ENCODE results near the gene KPRP. TPM values are rescaled to one million over a fixed set of nuclear protein-coding genes. Genes with fewer than 3 reads are reported as not detected.

KPRP gene
- total RNA-seq, 4 donors from 2014 or later, result 0.09 to 3.7 (median 1.2) TPM

DNA sequence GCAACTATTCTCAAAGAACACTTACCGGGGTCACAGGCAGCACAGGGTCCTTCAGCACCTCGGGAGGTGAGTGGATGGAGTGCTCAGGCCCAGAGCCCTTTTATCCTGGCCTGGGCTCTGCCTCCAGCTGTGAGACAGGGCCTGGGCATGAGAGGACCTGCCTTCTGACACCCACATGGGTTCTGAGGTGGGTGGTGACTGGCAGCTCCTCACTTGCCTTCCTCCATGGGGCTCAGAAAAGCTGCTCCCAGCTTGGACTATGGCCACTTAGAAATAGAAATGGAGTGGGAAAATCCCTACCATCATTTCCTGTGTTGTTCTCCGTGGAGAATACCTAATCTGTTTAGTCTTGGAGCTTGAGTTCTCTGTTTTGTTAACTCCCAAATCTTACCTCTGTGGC lies 48.8 kb downstream of the KPRP start, which contains the start of gene LCE1C:
Gene LCE1C (minus strand): TSS at position 76 of the 400 bp plus-strand sequence. CDS start 1,173 bp downstream, outside the sequence.
- intact Hi-C loops (cut with DNase I), result no loop called here
- no peak within 1 kb of the TSS for H3K4me3 ChIP-seq
- no peaks in the 10 kb centered on the region for H3K9me3 ChIP-seq
- no peak within 1 kb of the TSS for H3K27ac ChIP-seq
- H3K27me3 ChIP-seq, result no peaks in the 10 kb centered on the region
- TF ChIP-seq POLR2A (IDR thresholded peaks at IDR 0.05), result no peak
- TF ChIP-seq, protein P1, sequence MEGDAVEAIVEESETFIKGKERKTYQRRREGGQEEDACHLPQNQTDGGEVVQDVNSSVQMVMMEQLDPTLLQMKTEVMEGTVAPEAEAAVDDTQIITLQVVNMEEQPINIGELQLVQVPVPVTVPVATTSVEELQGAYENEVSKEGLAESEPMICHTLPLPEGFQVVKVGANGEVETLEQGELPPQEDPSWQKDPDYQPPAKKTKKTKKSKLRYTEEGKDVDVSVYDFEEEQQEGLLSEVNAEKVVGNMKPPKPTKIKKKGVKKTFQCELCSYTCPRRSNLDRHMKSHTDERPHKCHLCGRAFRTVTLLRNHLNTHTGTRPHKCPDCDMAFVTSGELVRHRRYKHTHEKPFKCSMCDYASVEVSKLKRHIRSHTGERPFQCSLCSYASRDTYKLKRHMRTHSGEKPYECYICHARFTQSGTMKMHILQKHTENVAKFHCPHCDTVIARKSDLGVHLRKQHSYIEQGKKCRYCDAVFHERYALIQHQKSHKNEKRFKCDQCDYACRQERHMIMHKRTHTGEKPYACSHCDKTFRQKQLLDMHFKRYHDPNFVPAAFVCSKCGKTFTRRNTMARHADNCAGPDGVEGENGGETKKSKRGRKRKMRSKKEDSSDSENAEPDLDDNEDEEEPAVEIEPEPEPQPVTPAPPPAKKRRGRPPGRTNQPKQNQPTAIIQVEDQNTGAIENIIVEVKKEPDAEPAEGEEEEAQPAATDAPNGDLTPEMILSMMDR (IDR thresholded peaks at IDR 0.05), result no peak
- DNase-seq, result no peak
- H3K36me3 ChIP-seq, result no peaks in the 10 kb centered on the region
- 8 to 18% methylated on average over 1 to 3 of the region's 3 CpGs for WGBS, 2 donors
- H3K4me1 ChIP-seq, result peaks cover 0 to 21% (median 6%) of the 10 kb centered on the region in 3 donors

DNA sequence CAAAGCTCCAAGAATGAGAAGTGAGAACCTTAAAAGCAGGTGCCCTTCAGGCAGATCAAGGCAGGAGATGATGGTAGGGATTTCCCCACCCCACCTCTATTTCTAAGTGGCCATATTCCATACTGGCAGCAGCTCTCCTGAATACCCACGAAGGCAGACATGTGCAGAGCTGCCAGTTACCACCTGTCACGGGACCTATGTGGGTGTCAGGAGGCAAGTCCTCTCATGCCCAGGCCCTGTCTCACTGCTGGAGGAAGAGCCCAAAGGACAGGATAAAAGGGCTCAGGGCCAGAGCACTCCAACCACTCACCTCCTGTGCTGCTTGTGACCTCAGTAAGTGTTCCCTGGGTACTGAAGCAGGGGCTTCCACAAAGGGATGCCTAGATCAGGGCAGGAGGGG lies 53.2 kb downstream of the KPRP start:
- H3K9me3 ChIP-seq, result no peaks in the 10 kb centered on the region
- H3K36me3 ChIP-seq, result no peaks in the 10 kb centered on the region
- no peak overlapping the region for H3K27ac ChIP-seq
- 31 to 41% methylated on average over 2 of the region's 2 CpGs for WGBS, 2 donors
- intact Hi-C loops (cut with DNase I), result no loop called here
- H3K4me1 ChIP-seq, result peaks cover 0 to 17% (median 5%) of the 10 kb centered on the region in 3 donors
- TF ChIP-seq, protein P1 (IDR thresholded peaks at IDR 0.05), result no peak
- no peak for TF ChIP-seq POLR2A (IDR thresholded peaks at IDR 0.05)
- DNase-seq, result no peak
- no peaks in the 10 kb centered on the region for H3K27me3 ChIP-seq
- no peak overlapping the region for H3K4me3 ChIP-seq

Other genes with a start within 250 kb of the KPRP start
- gene LCE5A, start 247.2 kb upstream of the KPRP start, total RNA-seq, result 1 to 10 TPM in 1 of 4 donors, not detected in 3; 1.2 TPM
- gene CRCT1, start 243.5 kb upstream of the KPRP start, total RNA-seq, result 100 to 1,000 TPM in 3 of 4 donors, 10 to 100 TPM in 1; 87.9 to 720 (median 367) TPM
- 10 to 100 TPM in 1 of 4 donors, 1 to 10 TPM in 2, under 1 TPM in 1; 0.76 to 10.0 (median 2.4) TPM for gene LCE3E, start 191.2 kb upstream of the KPRP start, total RNA-seq
- 10 to 100 TPM in 1 of 4 donors, not detected in 3; 19.2 TPM for gene LCE3D, start 177.5 kb upstream of the KPRP start, total RNA-seq
- not detected for gene LCE3C, start 157.8 kb upstream of the KPRP start, total RNA-seq
- not detected for gene LCE3B, start 144.2 kb upstream of the KPRP start, total RNA-seq
- gene LCE3A, start 134.9 kb upstream of the KPRP start, total RNA-seq, result not detected
- gene LCE2D, start 94.6 kb upstream of the KPRP start, total RNA-seq, result not detected
- gene LCE2C, start 82.7 kb upstream of the KPRP start, total RNA-seq, result not detected
- not detected for gene LCE2B, start 71.9 kb upstream of the KPRP start, total RNA-seq
- gene LCE2A, start 59.7 kb upstream of the KPRP start, total RNA-seq, result not detected
- gene LCE4A, start 49.9 kb upstream of the KPRP start, total RNA-seq, result not detected
- not detected for gene LCE1F, start 17.1 kb downstream of the KPRP start, total RNA-seq
- gene LCE1E, start 28.2 kb downstream of the KPRP start, total RNA-seq, result not detected
- not detected for gene LCE1D, start 38.7 kb downstream of the KPRP start, total RNA-seq
- gene LCE1C, start 48.6 kb downstream of the KPRP start, total RNA-seq, result under 1 TPM in 1 of 4 donors, not detected in 3; 0.57 TPM
- gene LCE1B, start 53.9 kb downstream of the KPRP start, total RNA-seq, result not detected
- gene LCE1A, start 69.4 kb downstream of the KPRP start, total RNA-seq, result not detected
- not detected for gene LCE6A, start 84.8 kb downstream of the KPRP start, total RNA-seq
- not detected for gene LCE7A, start 102.0 kb downstream of the KPRP start, total RNA-seq
- gene SMCP, start 120.3 kb downstream of the KPRP start, total RNA-seq, result not detected
- gene IVL, start 150.5 kb downstream of the KPRP start, total RNA-seq, result 100 to 1,000 TPM; 155 to 336 (median 262) TPM
- 1 to 10 TPM in 2 of 4 donors, not detected in 2; 1.3 to 2.2 TPM for gene SPRR5, start 189.2 kb downstream of the KPRP start, total RNA-seq
- gene SPRR4, start 212.6 kb downstream of the KPRP start, total RNA-seq, result 1 to 10 TPM in 2 of 4 donors, under 1 TPM in 1, not detected in 1; 0.64 to 6.4 (median 1.3) TPM
- 1,000 to 10,000 TPM in 1 of 4 donors, 100 to 1,000 TPM in 2, 10 to 100 TPM in 1; 57.4 to 1,951 (median 348) TPM for gene SPRR1A, start 226.1 kb downstream of the KPRP start, total RNA-seq
- gene SPRR3, start 243.7 kb downstream of the KPRP start, total RNA-seq, result over 10,000 TPM in 1 of 4 donors, 1,000 to 10,000 TPM in 3; 7,283 to 22,357 (median 8,768) TPM

Data from esophagus squamous epithelium (tissue), 5 donors.